Uterus (tissue), 4 donors: ENCODE results near the gene BFAR. TPM values are rescaled to one million over a fixed set of nuclear protein-coding genes. Genes with fewer than 3 reads are reported as not detected.

Experiments
- DNase-seq, 2 donors: peaks; one replicate each; pipeline ENCODE4 v3.0.0-alpha.2; 2019 to 2020
- H3K27ac ChIP-seq, 2 donors: fragments of 200-600 bp; sonication (generic); 1 replicate in 1 of 2; 2 replicates in 1 of 2; pipeline ENCODE4 v1.5.1; 2016 to 2018
- H3K27me3 ChIP-seq, 2 donors: fragments of 200-600 bp; sonication (generic); one replicate each; pipeline ENCODE4 v1.5.1; 2018 to 2019; ENCODE audit warnings: control low read depth in 1 of 2
- H3K36me3 ChIP-seq, 2 donors: fragments of 200-600 bp; sonication (generic); one replicate each; pipeline ENCODE4 v1.5.1; 2019; ENCODE audit warnings: control low read depth in 1 of 2
- H3K4me1 ChIP-seq, 2 donors: fragments of 200-600 bp; sonication (generic); one replicate each; pipeline ENCODE4 v1.5.1; 2018 to 2019; ENCODE audit warnings: control low read depth in 1 of 2
- H3K4me3 ChIP-seq, 2 donors: fragments of 200-600 bp; sonication (generic); 1 replicate in 1 of 2; 2 replicates in 1 of 2; pipeline ENCODE4 v1.5.1; 2018 to 2019; ENCODE audit warnings: mild to moderate bottlenecking in 1 of 2
- H3K9me3 ChIP-seq, 2 donors: fragments of 200-600 bp; sonication (generic); one replicate each; pipeline ENCODE4 v1.5.1; 2019; ENCODE audit warnings: control low read depth in 1 of 2
- POLR2A ChIP-seq, 2 donors: fragments of 450-650 bp; IDR thresholded peaks; one replicate each; pipeline ENCODE4 v1.6.1; 2016; ENCODE audit warnings: antibody characterized with exemption in 2 of 2, mild to moderate bottlenecking in 1 of 2, moderate library complexity in 1 of 2
- intact Hi-C: fragments of 100-400 bp; cut with DNase I; formaldehyde crosslinking; loops from one replicate; pipeline ENCODE4 v1.15.1; 2023; ENCODE audit warnings: low total_unique reads
- total RNA-seq, 4 donors: library from RNA; depleted of rRNA in 3 of 4; stranded (reverse); fragments of >200 nt in 3 of 4; gene quantifications; one replicate each; pipeline versions ENCODE4 v1.1.0 to v1.2.4, GENCODE V29; 2014 to 2023
- TF ChIP-seq, protein P1 (sequence below), 4 experiments: fragments of 200-600 bp in 2 of 4; fragments of 450-650 bp in 2 of 4; sonication (generic) in 2 of 4; IDR thresholded peaks; one replicate each; pipeline ENCODE4 v1.5.1; 2016 to 2019; ENCODE audit warnings: antibody characterized with exemption in 4 of 4, mild to moderate bottlenecking in 2 of 4, moderate library complexity in 1 of 4
- donor health status: DM: yes; HTN: yes; CAD: no.

Gene BFAR
- total RNA-seq, 4 donors from 2014 or later: 17.4 to 88.1 (median 60.7) TPM

DNA sequence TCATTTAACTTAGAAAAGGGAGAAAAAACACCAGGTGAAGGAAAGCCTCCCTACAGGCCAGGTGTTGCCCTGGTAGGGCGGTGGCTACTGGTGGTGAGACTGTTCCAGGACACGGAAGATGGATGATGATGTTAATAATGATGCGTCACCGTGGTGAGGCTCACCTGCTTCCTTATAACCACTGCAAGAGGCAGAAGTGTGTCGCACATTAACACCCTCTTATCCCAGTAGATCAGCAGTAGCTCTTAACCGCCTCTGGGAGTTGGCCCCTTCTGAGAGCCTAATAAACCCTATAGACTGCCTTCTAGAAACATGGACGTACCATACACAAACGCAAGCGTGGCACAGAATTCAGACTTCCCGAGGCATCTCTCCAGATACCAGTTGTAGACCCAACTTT is 7.8 kb downstream of the BFAR start:
- no peaks in the 10 kb centered on the region for H3K36me3 ChIP-seq
- no peak for DNase-seq
- intact Hi-C loops: no loop called here
- H3K4me3 ChIP-seq: no peak overlapping the region
- TF ChIP-seq, protein P1, sequence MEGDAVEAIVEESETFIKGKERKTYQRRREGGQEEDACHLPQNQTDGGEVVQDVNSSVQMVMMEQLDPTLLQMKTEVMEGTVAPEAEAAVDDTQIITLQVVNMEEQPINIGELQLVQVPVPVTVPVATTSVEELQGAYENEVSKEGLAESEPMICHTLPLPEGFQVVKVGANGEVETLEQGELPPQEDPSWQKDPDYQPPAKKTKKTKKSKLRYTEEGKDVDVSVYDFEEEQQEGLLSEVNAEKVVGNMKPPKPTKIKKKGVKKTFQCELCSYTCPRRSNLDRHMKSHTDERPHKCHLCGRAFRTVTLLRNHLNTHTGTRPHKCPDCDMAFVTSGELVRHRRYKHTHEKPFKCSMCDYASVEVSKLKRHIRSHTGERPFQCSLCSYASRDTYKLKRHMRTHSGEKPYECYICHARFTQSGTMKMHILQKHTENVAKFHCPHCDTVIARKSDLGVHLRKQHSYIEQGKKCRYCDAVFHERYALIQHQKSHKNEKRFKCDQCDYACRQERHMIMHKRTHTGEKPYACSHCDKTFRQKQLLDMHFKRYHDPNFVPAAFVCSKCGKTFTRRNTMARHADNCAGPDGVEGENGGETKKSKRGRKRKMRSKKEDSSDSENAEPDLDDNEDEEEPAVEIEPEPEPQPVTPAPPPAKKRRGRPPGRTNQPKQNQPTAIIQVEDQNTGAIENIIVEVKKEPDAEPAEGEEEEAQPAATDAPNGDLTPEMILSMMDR (IDR thresholded peaks at IDR 0.05): no peak
- H3K9me3 ChIP-seq: no peaks in the 10 kb centered on the region
- H3K27me3 ChIP-seq: no peaks in the 10 kb centered on the region
- H3K4me1 ChIP-seq: no peaks in the 10 kb centered on the region
- H3K27ac ChIP-seq: no peak overlapping the region

DNA sequence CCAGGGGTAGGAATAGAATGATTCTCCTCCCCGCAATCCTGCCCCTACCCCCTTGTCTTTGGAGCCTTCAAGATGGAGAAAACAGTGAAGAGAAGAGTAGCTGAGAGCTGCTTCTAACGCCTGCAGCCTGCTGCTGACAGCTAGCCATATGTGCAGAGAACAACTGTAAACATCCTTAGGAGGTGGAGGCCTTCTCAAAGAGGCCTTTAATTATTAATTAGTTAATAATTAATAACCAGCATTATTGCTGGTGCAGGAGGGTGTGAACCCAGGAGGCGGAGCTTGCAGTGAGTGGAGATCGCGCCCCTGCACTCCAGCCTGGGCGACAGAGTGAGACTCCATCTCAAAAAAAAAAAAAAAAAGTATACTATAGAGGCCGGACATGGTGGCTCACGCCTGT is 8.5 kb downstream of the BFAR start:
- intact Hi-C loops: no loop called here
- no peak for DNase-seq
- Histone ChIP-seq H3K9me3 (no peaks in the 10 kb centered on the region), H3K27me3 (no peaks in the 10 kb centered on the region), H3K4me3 (no peak overlapping the region), H3K4me1 (no peaks in the 10 kb centered on the region), H3K27ac (no peak overlapping the region), H3K36me3 (no peaks in the 10 kb centered on the region)
- TF ChIP-seq POLR2A (IDR thresholded peaks at IDR 0.05): no peak
- TF ChIP-seq, protein P1 (IDR thresholded peaks at IDR 0.05): no peak

DNA sequence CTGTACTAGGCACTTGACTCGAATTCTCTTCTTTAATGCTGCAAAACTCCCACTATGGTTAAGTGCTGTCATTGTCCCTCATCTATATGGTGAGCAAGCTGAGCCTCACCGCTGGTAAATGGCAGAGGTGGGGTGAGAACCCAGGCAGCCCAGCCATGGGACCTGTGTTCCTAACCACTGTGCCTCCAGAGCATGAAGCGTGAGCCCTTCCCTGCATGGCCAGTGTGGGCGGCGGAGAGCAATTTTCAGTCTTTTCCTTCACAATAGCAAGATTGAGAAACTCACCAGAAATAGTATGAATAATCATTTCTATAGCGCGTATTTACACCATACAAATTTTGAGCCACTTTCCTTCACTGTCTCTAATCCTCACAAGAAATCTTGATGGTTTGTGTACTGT is 9.2 kb downstream of the BFAR start:
- no peak overlapping the region for H3K27ac ChIP-seq
- no peaks in the 10 kb centered on the region for H3K36me3 ChIP-seq
- TF ChIP-seq POLR2A (IDR thresholded peaks at IDR 0.05): no peak
- TF ChIP-seq, protein P1 (IDR thresholded peaks at IDR 0.05): no peak
- intact Hi-C loops: no loop called here
- H3K4me1 ChIP-seq: no peaks in the 10 kb centered on the region
- no peak overlapping the region for H3K4me3 ChIP-seq
- H3K9me3 ChIP-seq: no peaks in the 10 kb centered on the region
- DNase-seq: no peak
- no peaks in the 10 kb centered on the region for H3K27me3 ChIP-seq

DNA sequence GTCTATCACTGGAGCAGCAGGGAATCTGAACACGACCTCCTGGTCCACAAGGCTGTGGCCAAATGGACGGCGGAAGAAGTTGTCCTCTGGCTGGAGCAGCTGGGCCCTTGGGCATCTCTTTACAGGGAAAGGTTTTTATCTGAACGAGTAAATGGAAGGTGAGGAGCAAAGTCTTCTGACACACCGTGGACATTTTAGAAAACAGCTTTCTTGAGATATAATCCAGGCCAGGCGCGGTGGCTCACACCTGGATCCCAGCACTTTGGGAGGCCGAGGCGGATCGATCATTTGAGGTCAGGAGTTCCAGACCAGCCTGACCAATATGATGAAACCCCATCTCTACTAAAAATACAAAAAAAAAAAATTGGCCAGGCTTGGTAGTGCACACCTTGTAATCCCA is 17.1 kb downstream of the BFAR start:
- TF ChIP-seq, protein P1 (IDR thresholded peaks at IDR 0.05): no peak
- no peak for TF ChIP-seq POLR2A (IDR thresholded peaks at IDR 0.05)
- no peaks in the 10 kb centered on the region for H3K27me3 ChIP-seq
- intact Hi-C loops: no loop called here
- H3K27ac ChIP-seq: no peak overlapping the region
- DNase-seq: no peak
- no peaks in the 10 kb centered on the region for H3K4me1 ChIP-seq
- H3K36me3 ChIP-seq: no peaks in the 10 kb centered on the region
- H3K9me3 ChIP-seq: no peaks in the 10 kb centered on the region
- H3K4me3 ChIP-seq: no peak overlapping the region

DNA sequence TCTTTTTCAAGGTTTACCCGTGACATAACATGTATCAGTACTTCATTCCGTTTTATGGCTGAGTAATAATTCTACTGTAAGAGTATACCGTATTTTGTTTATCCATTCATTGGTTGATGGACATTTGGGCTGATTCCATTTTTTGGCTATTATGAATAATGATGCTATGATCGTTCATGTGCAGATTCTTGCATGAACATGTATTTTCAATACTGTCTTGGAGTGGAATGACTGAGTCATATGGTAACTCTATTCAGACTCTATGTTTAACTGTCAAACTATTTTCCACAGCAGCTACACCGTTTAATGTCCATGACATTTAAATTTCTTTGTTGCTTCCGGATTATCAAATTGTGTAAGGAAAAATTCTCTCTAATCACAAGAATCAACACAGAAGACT is 17.9 kb downstream of the BFAR start:
- no peak overlapping the region for H3K27ac ChIP-seq
- no peaks in the 10 kb centered on the region for H3K4me1 ChIP-seq
- H3K4me3 ChIP-seq: no peak overlapping the region
- intact Hi-C loops: no loop called here
- H3K9me3 ChIP-seq: no peaks in the 10 kb centered on the region
- H3K27me3 ChIP-seq: no peaks in the 10 kb centered on the region
- TF ChIP-seq, protein P1 (IDR thresholded peaks at IDR 0.05): no peak
- no peak for TF ChIP-seq POLR2A (IDR thresholded peaks at IDR 0.05)
- H3K36me3 ChIP-seq: no peaks in the 10 kb centered on the region
- no peak for DNase-seq
